Measurements from ENCODE around the gene DDX47. TPM values are rescaled to one million over a fixed set of nuclear protein-coding genes. Genes with fewer than 3 reads are reported as not detected.

The DDX47 gene
- total RNA-seq (100 to 1,000 TPM; 153 TPM), total RNA-seq (1.9 to 32.8 (median 7.7) reads per million in 172 experiments)
- 49.2 TPM for polyA plus RNA-seq (2013, experiment 1 of 2)
- polyA plus RNA-seq (2013, experiment 2 of 2), result 57.6 TPM

DNA sequence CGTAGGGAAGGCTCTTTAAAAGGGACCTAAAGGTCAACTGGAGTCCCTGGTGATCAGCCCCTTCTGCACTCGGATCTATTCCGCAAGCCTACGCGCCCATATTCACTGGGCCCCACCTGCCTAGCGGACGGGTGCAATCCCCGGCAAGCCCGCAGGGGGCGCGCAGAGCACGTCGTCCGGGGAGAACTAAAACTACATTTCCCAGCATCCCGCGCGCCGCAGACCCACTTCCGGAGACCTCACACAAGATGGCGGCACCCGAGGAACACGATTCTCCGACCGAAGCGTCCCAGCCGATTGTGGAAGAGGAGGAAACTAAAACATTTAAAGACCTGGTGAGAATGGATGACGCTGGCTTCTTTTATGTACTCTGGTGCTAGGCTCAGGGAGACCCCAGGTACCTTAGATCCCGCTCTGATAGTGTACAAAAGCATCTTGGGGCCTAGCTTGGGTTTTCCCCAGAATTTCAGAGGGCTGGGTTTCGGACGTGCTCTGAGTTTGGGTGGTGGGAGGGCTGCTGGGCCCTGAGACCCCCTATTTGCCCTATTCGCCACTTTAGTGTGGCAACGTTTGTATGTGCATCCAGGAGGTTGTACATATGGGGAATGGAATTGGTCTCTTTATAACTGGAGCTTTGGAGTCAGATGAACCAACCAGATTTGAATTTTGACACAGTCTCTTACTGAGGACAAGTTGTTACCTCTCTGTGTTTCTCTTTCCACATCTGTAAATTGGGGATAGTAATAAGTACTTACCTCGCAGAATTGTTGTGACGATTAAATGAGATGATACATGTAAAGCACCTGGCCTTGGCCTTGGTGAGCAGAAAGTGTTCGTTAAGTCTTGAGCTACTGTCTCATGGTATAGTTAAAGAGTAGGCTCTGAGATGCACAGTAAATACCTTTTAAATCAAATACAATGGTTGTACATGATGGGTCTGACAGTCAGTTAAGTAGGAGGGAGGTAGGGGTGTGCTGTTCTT lies at the start of gene DDX47:
Gene DDX47 (plus strand): TSS at position 227 of the 982 bp plus-strand sequence. CDS start 22 bp downstream, at position 249.
- DNase-seq (peak; percentile 94 to 99 (median 97)), ATAC-seq (ENCODE audit: poor library complexity) (peak; percentile 83)
- peaks cover 65% of the 10 kb centered on the region for H3K4me1 Mint-ChIP-seq (ENCODE audit: low read depth)
- no peaks in the 10 kb centered on the region for H3K27me3 Mint-ChIP-seq
- Histone ChIP-seq H3K4me1 (ENCODE audit: insufficient read depth, low read length) (peaks cover 42% of the 10 kb centered on the region), H3K4me3 (ENCODE audit: low read length) (peak within 1 kb of the TSS; percentile 95), H3K27ac (ENCODE audit: low read depth in 1 of 2, low read length in 2 of 2) (peak within 1 kb of the TSS; percentile 74 to 88), H3K9me3 (ENCODE audit: control insufficient read depth in 1 of 2, insufficient read depth in 1 of 2, low read length in 2 of 2) (no peaks in the 10 kb centered on the region), H3K27me3 (ENCODE audit: control insufficient read depth in 1 of 2, insufficient read depth in 2 of 2, low read length in 2 of 2) (no peaks in the 10 kb centered on the region), H3K36me3 (ENCODE audit: insufficient read depth, low read length) (peaks cover 30% of the 10 kb centered on the region)
- H3K9me3 Mint-ChIP-seq, result no peaks in the 10 kb centered on the region
- H3K27ac Mint-ChIP-seq, result peak within 1 kb of the TSS; percentile 91
- POLR2A ChIA-PET, result interaction anchor here (0.6 to 3.0 kb wide), 9 partner anchors 10 to 457 kb away, joined by 3 to 31 read pairs (median 6); partner anchors contain the start of genes BORCS5 and GPRC5A
- peaks cover 42% of the 10 kb centered on the region for H3K36me3 Mint-ChIP-seq (ENCODE audit: low read depth)
- TF ChIP-seq, protein P1, sequence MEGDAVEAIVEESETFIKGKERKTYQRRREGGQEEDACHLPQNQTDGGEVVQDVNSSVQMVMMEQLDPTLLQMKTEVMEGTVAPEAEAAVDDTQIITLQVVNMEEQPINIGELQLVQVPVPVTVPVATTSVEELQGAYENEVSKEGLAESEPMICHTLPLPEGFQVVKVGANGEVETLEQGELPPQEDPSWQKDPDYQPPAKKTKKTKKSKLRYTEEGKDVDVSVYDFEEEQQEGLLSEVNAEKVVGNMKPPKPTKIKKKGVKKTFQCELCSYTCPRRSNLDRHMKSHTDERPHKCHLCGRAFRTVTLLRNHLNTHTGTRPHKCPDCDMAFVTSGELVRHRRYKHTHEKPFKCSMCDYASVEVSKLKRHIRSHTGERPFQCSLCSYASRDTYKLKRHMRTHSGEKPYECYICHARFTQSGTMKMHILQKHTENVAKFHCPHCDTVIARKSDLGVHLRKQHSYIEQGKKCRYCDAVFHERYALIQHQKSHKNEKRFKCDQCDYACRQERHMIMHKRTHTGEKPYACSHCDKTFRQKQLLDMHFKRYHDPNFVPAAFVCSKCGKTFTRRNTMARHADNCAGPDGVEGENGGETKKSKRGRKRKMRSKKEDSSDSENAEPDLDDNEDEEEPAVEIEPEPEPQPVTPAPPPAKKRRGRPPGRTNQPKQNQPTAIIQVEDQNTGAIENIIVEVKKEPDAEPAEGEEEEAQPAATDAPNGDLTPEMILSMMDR (IDR thresholded peaks at IDR 0.05), result peak; percentile 96
- H3K4me3 Mint-ChIP-seq, result peak within 1 kb of the TSS; percentile 94
- CTCF ChIA-PET, result interaction anchor here (0.5 to 2.0 kb wide), 8 partner anchors 10 to 76 kb away, joined by 3 to 9 read pairs (median 4); no protein-coding TSS in a partner anchor
- intact Hi-C loops (cut with DNase I, micrococcal nuclease), result loop anchor here (1.0 to 10.0 kb wide), 5 partner anchors 25 to 456 kb away; partner anchors contain the start of gene BORCS5 (in 1 of the 2)

DNA sequence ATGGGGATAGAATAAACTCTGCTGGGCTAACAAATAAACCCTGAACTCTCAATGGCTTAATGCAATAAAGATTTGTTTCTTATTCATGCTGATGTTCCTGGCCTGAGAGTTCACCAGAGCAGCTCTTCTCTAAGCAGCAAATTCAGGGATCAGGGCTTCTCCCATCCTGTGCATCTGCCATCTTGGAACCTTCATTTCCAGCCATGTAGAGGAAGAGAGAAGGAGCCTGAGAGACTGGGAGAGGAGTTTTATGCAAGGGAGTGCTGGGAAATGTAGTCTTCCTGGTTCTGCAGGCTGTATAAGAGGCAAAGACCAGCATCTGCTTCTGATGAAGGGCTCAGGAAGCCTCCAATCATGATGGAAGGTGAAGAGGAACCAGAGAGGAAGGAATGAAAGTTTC lies 48.3 kb upstream of the DDX47 start:
- Mint-ChIP-seq H3K27ac (no peak overlapping the region), H3K4me3 (no peak overlapping the region), H3K9me3 (peaks cover under 1% of the 10 kb centered on the region), H3K27me3 (no peaks in the 10 kb centered on the region), H3K36me3 (ENCODE audit: low read depth) (no peaks in the 10 kb centered on the region), H3K4me1 (ENCODE audit: low read depth) (no peaks in the 10 kb centered on the region)
- CTCF ChIA-PET, result no interaction called here
- intact Hi-C loops (cut with DNase I, micrococcal nuclease), result no loop called here
- H3K4me3 ChIP-seq (ENCODE audit: low read length), result no peak overlapping the region
- DNase-seq (no peak), ATAC-seq (ENCODE audit: poor library complexity) (no peak)
- POLR2A ChIA-PET, result no interaction called here
- TF ChIP-seq, protein P1 (IDR thresholded peaks at IDR 0.05), result no peak
- no peaks in the 10 kb centered on the region for H3K36me3 ChIP-seq (ENCODE audit: insufficient read depth, low read length)
- peaks cover under 1 to 7% of the 10 kb centered on the region in 2 experiments for H3K9me3 ChIP-seq (ENCODE audit: control insufficient read depth in 1 of 2, insufficient read depth in 1 of 2, low read length in 2 of 2)
- no peak overlapping the region for H3K27ac ChIP-seq (ENCODE audit: low read depth in 1 of 2, low read length in 2 of 2)
- no peaks in the 10 kb centered on the region for H3K4me1 ChIP-seq (ENCODE audit: insufficient read depth, low read length)
- H3K27me3 ChIP-seq (ENCODE audit: control insufficient read depth in 1 of 2, insufficient read depth in 2 of 2, low read length in 2 of 2), result no peaks in the 10 kb centered on the region

DNA sequence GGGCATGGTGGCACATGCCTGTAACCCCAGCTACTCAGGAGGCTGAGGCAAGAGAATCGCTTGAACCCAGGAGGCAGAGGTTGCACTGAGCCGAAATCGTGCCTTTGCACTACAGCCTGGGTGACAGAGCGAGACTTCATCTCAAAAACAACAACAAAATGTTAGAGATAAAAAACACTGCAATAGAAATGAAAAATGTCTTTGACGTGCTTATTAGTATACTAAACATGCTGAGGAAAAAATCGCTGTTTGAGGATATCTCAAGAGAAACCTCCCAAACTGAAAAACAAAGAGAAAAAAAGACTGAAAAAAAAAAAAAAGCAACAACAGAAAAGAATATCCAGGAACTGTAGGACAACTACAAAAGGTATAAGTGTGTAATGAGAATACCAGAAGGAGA lies 42.9 kb upstream of the DDX47 start:
- no peaks in the 10 kb centered on the region for H3K36me3 ChIP-seq (ENCODE audit: insufficient read depth, low read length)
- intact Hi-C loops (cut with DNase I, micrococcal nuclease), result no loop called here
- H3K4me3 Mint-ChIP-seq, result no peak overlapping the region
- no peaks in the 10 kb centered on the region for H3K4me1 Mint-ChIP-seq (ENCODE audit: low read depth)
- no peaks in the 10 kb centered on the region for H3K27me3 ChIP-seq (ENCODE audit: control insufficient read depth in 1 of 2, insufficient read depth in 2 of 2, low read length in 2 of 2)
- H3K4me1 ChIP-seq (ENCODE audit: insufficient read depth, low read length), result no peaks in the 10 kb centered on the region
- peaks cover 5% of the 10 kb centered on the region for H3K9me3 Mint-ChIP-seq
- ChIA-PET CTCF (interaction anchor here (0.7 kb wide), 1 partner anchor 43 kb away, joined by 3 read pairs; no protein-coding TSS in a partner anchor), POLR2A (no interaction called here)
- H3K36me3 Mint-ChIP-seq (ENCODE audit: low read depth), result no peaks in the 10 kb centered on the region
- no peak for DNase-seq
- no peak overlapping the region for H3K27ac Mint-ChIP-seq
- H3K27ac ChIP-seq (ENCODE audit: low read depth in 1 of 2, low read length in 2 of 2), result no peak overlapping the region
- H3K27me3 Mint-ChIP-seq, result no peaks in the 10 kb centered on the region
- peaks cover 6 to 13% of the 10 kb centered on the region in 2 experiments for H3K9me3 ChIP-seq (ENCODE audit: control insufficient read depth in 1 of 2, insufficient read depth in 1 of 2, low read length in 2 of 2)
- H3K4me3 ChIP-seq (ENCODE audit: low read length), result no peak overlapping the region
- TF ChIP-seq, protein P1 (IDR thresholded peaks at IDR 0.05), result no peak
- no peak for ATAC-seq (ENCODE audit: poor library complexity)

All from CD4-positive, alpha-beta T cell (primary cell).